Pons (tissue), 1 donor: ENCODE results near the gene CXCL11.
"Not testable (repeated sequence)": the region's sequence is repeated elsewhere in the genome, so short reads cannot be mapped to it uniquely, and the experiment has no call there.

Experiments
- DNase-seq: peaks from one replicate; pipeline ENCODE4 v3.0.0-alpha.2; 2016; ENCODE audit warnings: low spot score

CXCL11 gene

GRCh38 chr4:76035799-76036380 is at the start of gene CXCL11:
TSS of gene CXCL11 (minus strand) at chr4:76036070. CDS start at chr4:76035987, 83 bp downstream.
- DNase-seq: no peak

- no peak for DNase-seq
These were observed 48.7 kb upstream of the CXCL11 start for GRCh38 chr4:76084542-76084941.

GRCh38 chr4:76083386-76083988 is 47.6 kb upstream of the CXCL11 start:
- DNase-seq: no peak

- no peak for DNase-seq
These were observed 42.3 kb upstream of the CXCL11 start for GRCh38 chr4:76078033-76078613.

- DNase-seq: no peak
These were observed 39.2 kb upstream of the CXCL11 start for GRCh38 chr4:76074993-76075600.

GRCh38 chr4:76074468-76074867 is 38.6 kb upstream of the CXCL11 start, which contains the start of gene ART3:
TSS of gene ART3 (plus strand) at chr4:76074709. CDS start at chr4:76075890, 1,181 bp downstream.
- no peak for DNase-seq

- DNase-seq: no peak
These were observed 36.9 kb upstream of the CXCL11 start for GRCh38 chr4:76072760-76073159.

DNA sequence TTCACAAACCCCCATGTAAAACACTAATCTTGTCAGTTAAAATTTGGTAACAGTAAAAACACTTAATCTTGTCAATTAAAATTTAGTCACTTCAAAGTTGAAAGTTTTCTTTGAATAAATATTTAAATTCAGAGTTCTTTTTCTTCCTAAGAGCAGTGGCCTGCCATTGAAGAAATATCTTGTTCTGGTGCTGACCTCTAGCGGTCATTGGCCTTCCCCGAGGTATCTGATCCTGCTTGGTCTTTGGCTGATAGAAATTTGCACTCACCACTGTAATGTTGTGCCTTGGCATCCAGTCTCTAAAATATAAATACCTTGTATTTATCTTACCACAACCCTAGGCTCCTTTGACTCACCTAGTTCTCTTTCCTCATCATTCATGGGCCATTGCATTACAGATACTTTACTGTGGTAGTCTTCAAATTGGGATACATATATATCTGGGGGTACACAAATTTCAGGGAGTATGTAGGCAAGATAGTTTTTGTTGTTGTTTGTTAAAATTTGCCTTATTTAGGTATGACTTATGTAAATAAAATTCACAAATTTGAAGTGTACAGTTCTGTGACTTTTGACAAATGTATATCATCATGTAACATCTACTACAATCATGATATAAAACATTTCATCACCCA is 31.9 kb upstream of the CXCL11 start:
- peak; percentile 88 for DNase-seq

- DNase-seq: no peak
These were observed 30.7 kb upstream of the CXCL11 start for GRCh38 chr4:76066546-76066945.

DNA sequence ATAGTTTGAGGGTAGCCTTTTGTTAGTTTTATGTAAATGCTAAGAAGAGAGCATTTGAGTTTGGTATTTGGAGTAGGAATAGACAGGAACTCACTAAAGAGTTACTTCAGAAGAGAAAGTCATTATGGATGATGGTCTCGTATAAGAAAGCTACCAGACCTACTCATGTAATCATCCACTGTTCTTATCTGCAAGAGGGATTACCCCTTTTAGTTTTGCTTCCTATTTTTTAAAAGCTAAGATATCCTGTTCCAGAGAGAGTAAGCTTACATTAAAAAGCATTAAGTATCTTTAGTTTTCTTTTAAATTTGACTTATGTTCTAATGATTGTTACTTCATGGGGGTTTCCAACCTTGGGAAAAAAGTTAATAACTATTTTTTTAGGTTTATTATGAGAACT is 26.1 kb upstream of the CXCL11 start:
- no peak for DNase-seq

GRCh38 chr4:76061421-76061820 is 25.6 kb upstream of the CXCL11 start:
- no peak for DNase-seq

GRCh38 chr4:76060506-76060905 is 24.6 kb upstream of the CXCL11 start:
- no peak for DNase-seq

DNA sequence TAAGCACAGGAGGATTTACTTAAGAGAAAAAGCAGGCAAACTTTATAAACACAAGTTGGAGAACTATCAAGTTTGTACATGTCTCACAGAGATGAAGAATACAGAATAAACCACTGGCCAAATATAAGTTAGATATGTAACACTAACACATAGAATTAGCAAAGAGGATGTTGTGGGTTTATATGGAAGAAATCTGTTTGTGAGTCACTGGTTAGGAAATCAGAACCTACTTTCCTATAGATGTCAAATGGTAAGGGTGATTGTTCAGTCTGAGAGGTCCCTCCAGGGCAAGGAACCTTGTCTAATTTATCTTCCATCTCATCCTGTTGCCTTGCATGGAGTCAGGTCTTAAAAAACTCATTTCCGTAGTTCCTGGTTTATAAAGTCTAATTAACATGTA is 23.9 kb upstream of the CXCL11 start:
- DNase-seq: no peak

DNA sequence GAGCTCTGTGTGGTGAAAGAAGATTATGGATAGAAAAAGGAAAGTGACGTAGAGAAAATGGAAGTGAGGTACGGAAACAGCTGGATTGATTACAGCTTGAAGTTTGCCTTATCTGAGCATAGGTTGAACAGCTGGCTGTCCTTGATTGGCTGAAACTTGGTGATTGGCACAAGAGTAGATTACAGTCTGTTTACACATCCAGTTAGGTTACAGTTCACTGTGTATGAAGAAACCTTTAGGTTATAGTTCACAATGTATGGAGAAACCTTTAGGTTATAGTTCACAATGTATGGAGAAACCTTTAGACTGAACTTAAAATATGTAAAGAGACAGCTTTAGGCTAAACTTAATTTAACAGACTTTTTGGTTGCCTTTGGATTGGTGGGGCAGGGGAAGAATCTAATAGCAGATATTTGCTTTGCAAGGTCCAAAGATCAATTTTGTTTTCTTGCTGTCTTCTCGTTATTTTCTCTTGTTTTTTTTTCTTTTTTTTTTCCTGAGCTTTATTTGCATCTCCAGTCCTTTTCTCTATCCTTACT is 23.1 kb upstream of the CXCL11 start:
- no peak for DNase-seq

- no peak for DNase-seq
These were observed 22.4 kb upstream of the CXCL11 start for GRCh38 chr4:76058302-76058701.

DNA sequence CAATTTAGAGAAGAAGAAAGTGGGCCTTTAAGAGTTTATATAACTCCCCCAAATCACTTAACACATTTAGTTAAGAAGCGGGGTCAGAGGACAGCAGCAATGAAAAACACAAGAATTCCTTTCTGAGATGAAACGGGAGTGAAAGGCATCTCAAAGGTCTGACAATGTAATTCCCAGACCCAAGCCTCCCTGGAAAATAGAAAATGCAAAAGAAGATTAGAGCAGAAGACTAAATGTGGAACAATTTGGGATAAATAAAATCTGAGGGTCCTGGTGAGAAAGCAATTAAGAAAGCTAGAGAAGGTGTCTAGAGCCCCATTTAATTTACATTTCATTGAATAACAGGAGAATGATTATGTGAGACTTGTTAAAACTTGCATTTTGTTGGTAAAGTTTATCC is 19.6 kb upstream of the CXCL11 start:
- DNase-seq: no peak

GRCh38 chr4:76055016-76055415 is 19.1 kb upstream of the CXCL11 start:
- DNase-seq: no peak

DNA sequence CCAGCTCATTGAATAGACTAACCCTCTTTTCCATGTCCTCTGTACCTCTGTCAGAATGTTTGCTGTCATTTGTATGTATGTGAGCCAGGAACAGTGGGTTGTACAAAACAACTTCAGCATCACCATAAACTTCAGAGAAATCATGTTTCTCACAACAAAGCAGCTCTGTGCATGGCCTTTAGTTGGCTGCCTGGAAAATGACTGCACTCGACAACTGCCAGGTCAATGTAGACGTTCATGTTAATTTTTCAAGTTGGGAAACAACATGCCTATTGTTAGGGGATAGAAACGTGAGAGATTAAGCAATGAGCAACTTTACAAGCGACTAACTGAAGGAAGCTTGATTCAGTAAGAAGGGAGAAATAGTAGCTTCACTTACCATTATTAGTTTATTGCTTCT is 17.9 kb upstream of the CXCL11 start:
- no peak for DNase-seq

DNA sequence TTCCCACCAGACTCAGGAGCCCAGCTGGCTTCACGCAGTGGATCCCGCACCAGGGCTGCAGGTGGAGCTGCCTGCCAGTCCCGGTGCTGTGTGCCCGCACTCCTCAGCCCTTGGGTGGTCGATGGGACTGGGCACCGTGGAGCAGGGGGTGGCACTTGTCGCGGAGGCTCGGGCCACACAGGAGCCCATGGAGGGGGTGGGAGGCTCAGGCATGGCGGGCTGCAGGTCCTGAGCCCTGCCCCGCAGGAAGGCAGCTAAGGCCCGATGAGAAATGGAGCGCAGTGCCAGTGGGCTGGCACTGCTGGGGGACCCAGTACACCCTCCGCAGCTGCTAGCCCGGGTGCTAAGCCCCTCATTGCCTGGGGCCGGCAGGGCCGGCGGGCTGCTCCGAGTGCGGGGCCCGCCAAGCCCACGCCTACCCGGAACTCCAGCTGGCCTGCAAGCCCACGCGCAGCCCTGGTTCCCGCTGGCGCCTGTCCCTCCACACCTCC is 14.7 kb upstream of the CXCL11 start:
- not testable (repeated sequence) for DNase-seq

DNA sequence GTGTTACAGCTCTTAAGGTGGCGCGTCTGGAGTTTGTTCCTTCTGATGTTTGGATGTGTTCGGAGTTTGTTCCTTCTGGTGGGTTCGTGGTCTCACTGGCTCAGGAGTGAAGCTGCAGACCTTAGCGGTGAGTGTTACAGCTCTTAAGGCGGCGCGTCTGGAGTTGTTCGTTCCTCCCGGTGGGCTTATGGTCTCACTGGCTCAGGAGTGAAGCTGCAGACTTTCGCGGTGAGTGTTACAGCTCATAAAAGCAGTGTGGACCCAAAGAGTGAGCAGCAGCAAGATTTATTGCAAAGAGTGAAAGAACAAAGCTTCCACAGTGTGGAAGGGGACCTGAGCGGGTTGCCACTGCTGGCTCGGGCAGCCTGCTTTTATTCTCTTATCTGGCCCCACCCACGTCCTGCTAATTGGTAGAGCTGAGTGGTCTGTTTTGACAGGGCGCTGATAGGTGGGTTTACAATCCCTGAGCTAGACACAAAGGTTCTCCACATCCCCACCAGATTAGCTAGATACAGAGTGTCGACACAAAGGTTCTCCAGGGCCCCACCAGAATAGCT is 14.1 kb upstream of the CXCL11 start:
- not testable (repeated sequence) for DNase-seq

GRCh38 chr4:76044686-76045085 is 8.8 kb upstream of the CXCL11 start:
- DNase-seq: not testable (repeated sequence)

DNA sequence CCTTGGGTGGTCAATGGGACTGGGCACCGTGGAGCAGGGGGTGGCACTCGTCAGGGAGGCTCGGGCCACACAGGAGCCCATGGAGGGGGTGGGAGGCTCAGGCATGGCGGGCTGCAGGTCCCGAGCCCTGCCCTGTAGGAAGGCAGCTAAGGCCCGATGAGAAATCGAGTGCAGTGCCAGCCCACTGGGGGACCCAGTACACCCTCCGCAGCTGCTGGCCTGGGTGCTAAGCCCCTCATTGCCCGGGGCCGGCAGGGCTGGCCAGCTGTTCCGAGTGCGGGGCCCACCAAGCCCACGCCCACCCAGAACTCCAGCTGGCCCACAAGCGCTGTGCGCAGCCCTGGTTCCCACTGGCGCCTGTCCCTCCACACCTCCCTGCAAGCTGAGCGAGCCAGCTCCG is 7.4 kb upstream of the CXCL11 start:
- DNase-seq: not testable (repeated sequence)
